ENCODE measurements around the gene EFHD1. TPM values are rescaled to one million over a fixed set of nuclear protein-coding genes. Genes with fewer than 3 reads are reported as not detected.
"Not testable (repeated sequence)": the region's sequence is repeated elsewhere in the genome, so short reads cannot be mapped to it uniquely, and the experiment has no call there.

The EFHD1 gene
- total and polyA plus RNA-seq, 10 donors: 13.6 to 96.2 (median 46.4) TPM

DNA sequence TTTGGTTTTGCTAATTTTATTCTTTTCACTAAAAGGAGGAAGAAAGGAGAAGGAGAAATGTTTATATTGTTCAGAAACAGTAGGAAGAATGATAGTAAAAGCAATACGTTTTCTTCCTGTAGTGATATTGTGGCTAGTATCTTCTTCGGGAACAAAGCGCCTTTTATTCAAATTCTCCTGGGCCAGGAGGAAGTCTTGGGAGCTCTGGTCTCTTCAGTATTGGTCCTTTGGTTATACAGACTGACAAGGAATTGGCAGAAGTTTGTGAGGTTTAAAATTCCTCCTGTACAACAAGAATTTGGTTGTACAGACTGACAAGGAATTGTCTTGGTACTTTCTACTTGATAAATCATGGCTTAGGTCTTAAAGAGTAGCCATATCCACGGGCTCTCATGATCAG lies 73.7 kb downstream of the EFHD1 start:
- no peak for DNase-seq
- peaks cover 0 to 26% (median 5%) of the 10 kb centered on the region in 6 donors for H3K4me1 ChIP-seq
- H3K36me3 ChIP-seq: peaks cover 0 to 99% (median 50%) of the 10 kb centered on the region in 6 donors
- H3K27ac ChIP-seq: no peak overlapping the region
- 88 to 97% (median 92%) methylated on average over 4 of the region's 4 CpGs for WGBS, 5 donors
- TF ChIP-seq POLR2AphosphoS5 (IDR thresholded peaks at IDR 0.05): no peak
- no peak for TF ChIP-seq CTCF (IDR thresholded peaks at IDR 0.05 in 8 of 11, conservative IDR thresholded peaks at IDR 0.05 in 3 of 11)
- no peak for TF ChIP-seq POLR2A (IDR thresholded peaks at IDR 0.05)
- intact Hi-C loops (cut with DNase I; ENCODE audit: low total_unique reads): no loop called here
- no peaks in the 10 kb centered on the region for H3K27me3 ChIP-seq (replicated peaks in 1 of 7)
- no peak overlapping the region for H3K4me3 ChIP-seq
- peaks cover 0 to 1% (median 0%) of the 10 kb centered on the region in 8 donors for H3K9me3 ChIP-seq

- Histone ChIP-seq H3K27me3 (replicated peaks in 1 of 7) (no peaks in the 10 kb centered on the region), H3K4me1 (peaks cover 0 to 35% (median 4%) of the 10 kb centered on the region in 6 donors), H3K4me3 (no peak overlapping the region), H3K36me3 (peaks cover 0 to 88% (median 12%) of the 10 kb centered on the region in 6 donors), H3K9me3 (peaks cover 0 to 5% (median 0%) of the 10 kb centered on the region in 8 donors), H3K27ac (no peak overlapping the region)
- DNase-seq: no peak
- no peak for TF ChIP-seq CTCF (IDR thresholded peaks at IDR 0.05 in 8 of 11, conservative IDR thresholded peaks at IDR 0.05 in 3 of 11)
- TF ChIP-seq POLR2A (IDR thresholded peaks at IDR 0.05): no peak
- no peak for TF ChIP-seq POLR2AphosphoS5 (IDR thresholded peaks at IDR 0.05)
- intact Hi-C loops (cut with DNase I; ENCODE audit: low total_unique reads): no loop called here
Measured at GRCh38 chr2:232713505-232713904, 80.1 kb downstream of the EFHD1 start.

GRCh38 chr2:232714969-232715368 lies 81.6 kb downstream of the EFHD1 start:
- intact Hi-C loops (cut with DNase I; ENCODE audit: low total_unique reads): no loop called here
- peaks cover 0 to 88% (median 7%) of the 10 kb centered on the region in 6 donors for H3K36me3 ChIP-seq
- H3K27ac ChIP-seq: no peak overlapping the region
- peaks cover 0 to 5% (median 2%) of the 10 kb centered on the region in 8 donors for H3K9me3 ChIP-seq
- H3K4me1 ChIP-seq: peaks cover 0 to 43% (median 4%) of the 10 kb centered on the region in 6 donors
- no peaks in the 10 kb centered on the region for H3K27me3 ChIP-seq (replicated peaks in 1 of 7)
- no peak for TF ChIP-seq POLR2A (IDR thresholded peaks at IDR 0.05)
- no peak for TF ChIP-seq CTCF (IDR thresholded peaks at IDR 0.05 in 8 of 11, conservative IDR thresholded peaks at IDR 0.05 in 3 of 11)
- no peak for TF ChIP-seq POLR2AphosphoS5 (IDR thresholded peaks at IDR 0.05)
- DNase-seq: no peak
- no peak overlapping the region for H3K4me3 ChIP-seq
- 88 to 96% (median 96%) methylated on average over 3 of the region's 3 CpGs for WGBS, 5 donors

DNA sequence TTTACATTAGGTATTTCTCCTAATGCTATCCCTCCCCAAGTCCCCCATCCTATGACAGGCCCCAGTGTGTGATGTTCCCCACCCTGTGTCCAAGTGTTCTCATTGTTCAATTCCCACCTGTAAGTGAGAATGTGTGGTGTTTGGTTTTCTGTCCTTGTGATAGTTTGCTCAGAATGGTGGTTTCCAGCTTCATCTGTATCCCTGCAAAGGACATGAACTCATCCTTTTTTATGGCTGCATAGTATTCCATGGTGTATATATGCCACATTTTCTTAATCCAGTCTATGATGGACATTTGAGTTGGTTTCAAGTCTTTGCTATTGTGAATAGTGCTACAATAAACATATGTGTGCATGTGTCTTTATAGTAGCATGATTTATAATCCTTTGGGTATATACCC lies 86.7 kb downstream of the EFHD1 start:
- DNase-seq; H3K27ac ChIP-seq; H3K4me3 ChIP-seq; H3K9me3 ChIP-seq; intact Hi-C loops (cut with DNase I; ENCODE audit: low total_unique reads); H3K27me3 ChIP-seq (replicated peaks in 1 of 7): not testable (repeated sequence)
- H3K36me3 ChIP-seq: peaks cover 0 to 88% (median 14%) of the 10 kb centered on the region in 6 donors
- H3K4me1 ChIP-seq: peaks cover 8 to 69% (median 28%) of the 10 kb centered on the region in 6 donors

- Histone ChIP-seq H3K36me3 (peaks cover 0 to 98% (median 19%) of the 10 kb centered on the region in 6 donors), H3K27me3 (replicated peaks in 1 of 7) (no peaks in the 10 kb centered on the region), H3K9me3 (peaks cover 0 to 3% (median 0%) of the 10 kb centered on the region in 8 donors), H3K27ac (peak overlapping the region in 3 of 8 donors; percentile 28 to 66 (median 43)), H3K4me3 (no peak overlapping the region), H3K4me1 (peaks cover 8 to 60% (median 27%) of the 10 kb centered on the region in 6 donors)
- WGBS, 5 donors: 66 to 78% (median 74%) methylated on average over 2 of the region's 2 CpGs
- intact Hi-C loops (cut with DNase I; ENCODE audit: low total_unique reads): no loop called here
- TF ChIP-seq CTCF (IDR thresholded peaks at IDR 0.05 in 8 of 11, conservative IDR thresholded peaks at IDR 0.05 in 3 of 11): no peak
- TF ChIP-seq POLR2A (IDR thresholded peaks at IDR 0.05): no peak
- no peak for TF ChIP-seq POLR2AphosphoS5 (IDR thresholded peaks at IDR 0.05)
- DNase-seq: no peak
Measured at GRCh38 chr2:232721261-232721660, 87.9 kb downstream of the EFHD1 start.
